Transverse colon (tissue), 4 donors: Measurements from ENCODE around the gene ARMC6. TPM values are rescaled to one million over a fixed set of nuclear protein-coding genes. Genes with fewer than 3 reads are reported as not detected.

Source experiments
- DNase-seq: peaks from one replicate; pipeline ENCODE4 v3.0.0-alpha.2; 2019
- H3K27ac ChIP-seq, 4 donors: fragments of 200-600 bp; sonication (generic); 2 replicates each; pipeline ENCODE4 v1.5.1; 2016 to 2018; ENCODE audit warnings: inconsistent platforms in 4 of 4
- H3K27me3 ChIP-seq: fragments of 200-600 bp; sonication (generic); 2 replicates; pipeline ENCODE4 v1.5.1; 2017; ENCODE audit warnings: inconsistent platforms
- H3K36me3 ChIP-seq, 4 donors: fragments of 200-600 bp; sonication (generic); 2 replicates each; pipeline ENCODE4 v1.5.1; 2017 to 2019; ENCODE audit warnings: inconsistent platforms in 4 of 4
- H3K4me1 ChIP-seq, 4 donors: fragments of 200-600 bp; sonication (generic); 2 replicates each; pipeline ENCODE4 v1.5.1; 2017 to 2020; ENCODE audit warnings: inconsistent platforms in 4 of 4
- H3K4me3 ChIP-seq, 4 donors: fragments of 200-600 bp; sonication (generic); 1 replicate in 1 of 4; 2 replicates in 3 of 4; pipeline versions ENCODE4 v1.5.1 to v1.6.1; 2017 to 2019; ENCODE audit warnings: inconsistent platforms in 4 of 4
- H3K9me3 ChIP-seq, 2 donors: fragments of 200-600 bp; sonication (generic); 2 replicates each; pipeline ENCODE4 v1.5.1; 2017 to 2019; ENCODE audit warnings: inconsistent platforms in 2 of 2
- EP300 ChIP-seq: sonication (generic); formaldehyde crosslinking; IDR thresholded peaks from one replicate; pipeline ENCODE4 v1.6.1; 2017; ENCODE audit warnings: antibody characterized with exemption, low read depth
- POLR2A ChIP-seq: fragments of 450-650 bp; IDR thresholded peaks from one replicate; pipeline ENCODE4 v1.6.1; 2016; ENCODE audit warnings: antibody characterized with exemption, mild to moderate bottlenecking, moderate library complexity
- POLR2AphosphoS5 ChIP-seq, 3 donors: sonication (generic); formaldehyde crosslinking; IDR thresholded peaks; one replicate each; pipeline ENCODE4 v1.6.1; 2016; ENCODE audit warnings: antibody characterized with exemption in 3 of 3
- WGBS, 2 donors: methylation state at CpG; one replicate each; pipeline ENCODE4 v1.1.5; 2018; ENCODE audit warnings: low coverage in 1 of 2; 5-methylcytosine and 5-hydroxymethylcytosine counted together
- in situ Hi-C, 4 donors: fragments of 200-750 bp; cut with MboI; loops; one replicate each; pipeline versions ENCODE4 v1.15.0 to v1.15.1; 2017; ENCODE audit warnings: low sequenced_read_pairs in 3 of 4, low pct_ligation_motif_present in 1 of 4, low pct_unique_long_range_greater_than_20kb in 1 of 4
- intact Hi-C: fragments of 100-400 bp; cut with DNase I; formaldehyde crosslinking; loops from one replicate; pipeline ENCODE4 v1.15.1; 2023; ENCODE audit warnings: low total_unique reads
- total RNA-seq, 4 donors: library from RNA; depleted of rRNA; stranded (reverse); fragments of >200 nt; gene quantifications; one replicate each; pipeline ENCODE4 v1.1.0, GENCODE V29; 2016
- TF ChIP-seq, protein P1 (sequence below), 5 experiments: fragments of 200-600 bp in 3 of 5; fragments of 450-650 bp in 2 of 5; sonication (generic) in 3 of 5; IDR thresholded peaks; 1 replicate in 2 of 5; 2 replicates in 3 of 5; pipeline ENCODE4 v1.5.1; 2016 to 2017; ENCODE audit warnings: antibody characterized with exemption in 5 of 5, inconsistent platforms in 3 of 5, mild to moderate bottlenecking in 2 of 5, moderate library complexity in 1 of 5

ARMC6 gene
- total RNA-seq, 4 donors from 2014 or later: 15.2 to 220 (median 22.9) TPM

DNA sequence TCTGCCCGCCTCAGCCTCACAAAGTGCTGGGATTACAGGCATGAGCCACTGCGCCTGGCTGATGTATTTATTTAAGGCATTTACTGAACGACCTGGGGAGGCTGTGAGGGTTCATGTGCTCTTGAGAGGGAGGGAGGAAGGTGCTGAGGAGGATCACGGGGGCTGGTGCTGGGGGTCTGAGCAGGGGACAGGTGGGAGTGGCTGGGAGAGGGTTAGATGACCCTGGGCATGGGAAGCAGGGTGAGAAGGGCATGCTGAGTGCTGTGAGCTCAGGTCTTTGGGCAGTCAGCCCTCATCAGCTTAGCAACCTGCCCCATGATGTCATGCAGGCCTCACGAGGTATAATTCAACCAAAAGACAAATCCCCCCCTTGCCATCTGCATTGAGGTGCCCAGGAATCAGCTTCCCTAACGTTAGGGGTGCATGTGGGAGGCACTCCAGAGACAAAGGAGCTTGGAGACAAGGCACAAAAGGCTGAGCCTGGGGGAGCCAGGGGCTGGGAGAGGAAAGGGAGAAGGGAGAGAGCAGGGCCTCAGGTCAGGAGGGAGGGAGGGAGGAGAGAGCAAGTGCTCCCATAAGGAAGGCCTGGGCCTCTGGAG is 36.5 kb upstream of the ARMC6 start:
- intact Hi-C loops: no loop called here
- in situ Hi-C loops: no loop called here
- no peak for DNase-seq
- peaks cover 0 to 34% (median 15%) of the 10 kb centered on the region in 4 donors for H3K36me3 ChIP-seq
- H3K4me1 ChIP-seq: no peaks in the 10 kb centered on the region
- H3K27me3 ChIP-seq: no peaks in the 10 kb centered on the region
- no peak overlapping the region for H3K27ac ChIP-seq
- H3K9me3 ChIP-seq: no peaks in the 10 kb centered on the region
- 80 to 81% methylated on average over 1 to 6 of the region's 6 CpGs for whole genome bisulfite sequencing, 2 donors
- TF ChIP-seq EP300 (no peak), POLR2AphosphoS5 (IDR thresholded peaks at IDR 0.05) (no peak), POLR2A (no peak)
- TF ChIP-seq, protein P1, sequence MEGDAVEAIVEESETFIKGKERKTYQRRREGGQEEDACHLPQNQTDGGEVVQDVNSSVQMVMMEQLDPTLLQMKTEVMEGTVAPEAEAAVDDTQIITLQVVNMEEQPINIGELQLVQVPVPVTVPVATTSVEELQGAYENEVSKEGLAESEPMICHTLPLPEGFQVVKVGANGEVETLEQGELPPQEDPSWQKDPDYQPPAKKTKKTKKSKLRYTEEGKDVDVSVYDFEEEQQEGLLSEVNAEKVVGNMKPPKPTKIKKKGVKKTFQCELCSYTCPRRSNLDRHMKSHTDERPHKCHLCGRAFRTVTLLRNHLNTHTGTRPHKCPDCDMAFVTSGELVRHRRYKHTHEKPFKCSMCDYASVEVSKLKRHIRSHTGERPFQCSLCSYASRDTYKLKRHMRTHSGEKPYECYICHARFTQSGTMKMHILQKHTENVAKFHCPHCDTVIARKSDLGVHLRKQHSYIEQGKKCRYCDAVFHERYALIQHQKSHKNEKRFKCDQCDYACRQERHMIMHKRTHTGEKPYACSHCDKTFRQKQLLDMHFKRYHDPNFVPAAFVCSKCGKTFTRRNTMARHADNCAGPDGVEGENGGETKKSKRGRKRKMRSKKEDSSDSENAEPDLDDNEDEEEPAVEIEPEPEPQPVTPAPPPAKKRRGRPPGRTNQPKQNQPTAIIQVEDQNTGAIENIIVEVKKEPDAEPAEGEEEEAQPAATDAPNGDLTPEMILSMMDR (IDR thresholded peaks at IDR 0.05): no peak
- no peak overlapping the region for H3K4me3 ChIP-seq

DNA sequence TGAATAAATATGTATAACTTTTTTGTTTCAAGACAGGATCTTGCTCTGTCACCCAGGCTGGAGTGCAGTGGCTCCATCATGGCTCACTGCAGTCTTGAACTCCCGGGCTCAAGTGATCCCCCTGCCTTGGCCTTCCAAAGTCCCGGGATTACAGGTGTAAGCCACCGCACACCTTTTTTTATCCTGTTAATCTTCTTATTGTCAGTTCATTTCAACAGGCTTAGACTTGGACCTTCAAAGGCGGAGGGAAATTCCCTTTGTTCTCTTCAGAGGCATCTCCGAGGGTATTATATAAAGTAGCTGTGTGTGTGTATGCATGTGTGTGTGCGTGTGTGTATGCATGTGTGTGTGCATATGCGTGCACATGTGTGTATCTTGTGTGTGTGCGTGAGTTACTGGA is 35.1 kb upstream of the ARMC6 start:
- DNase-seq: no peak
- Histone ChIP-seq H3K4me3 (no peak overlapping the region), H3K9me3 (no peaks in the 10 kb centered on the region), H3K4me1 (no peaks in the 10 kb centered on the region), H3K27me3 (no peaks in the 10 kb centered on the region), H3K27ac (no peak overlapping the region), H3K36me3 (peaks cover 0 to 39% (median 13%) of the 10 kb centered on the region in 4 donors)
- WGBS, 2 donors: 92 to 100% methylated on average over 4 to 8 of the region's 8 CpGs
- in situ Hi-C loops (no loop called here), intact Hi-C loops (no loop called here)
- TF ChIP-seq, protein P1 (IDR thresholded peaks at IDR 0.05): no peak
- TF ChIP-seq EP300: no peak
- TF ChIP-seq POLR2AphosphoS5 (IDR thresholded peaks at IDR 0.05): no peak

DNA sequence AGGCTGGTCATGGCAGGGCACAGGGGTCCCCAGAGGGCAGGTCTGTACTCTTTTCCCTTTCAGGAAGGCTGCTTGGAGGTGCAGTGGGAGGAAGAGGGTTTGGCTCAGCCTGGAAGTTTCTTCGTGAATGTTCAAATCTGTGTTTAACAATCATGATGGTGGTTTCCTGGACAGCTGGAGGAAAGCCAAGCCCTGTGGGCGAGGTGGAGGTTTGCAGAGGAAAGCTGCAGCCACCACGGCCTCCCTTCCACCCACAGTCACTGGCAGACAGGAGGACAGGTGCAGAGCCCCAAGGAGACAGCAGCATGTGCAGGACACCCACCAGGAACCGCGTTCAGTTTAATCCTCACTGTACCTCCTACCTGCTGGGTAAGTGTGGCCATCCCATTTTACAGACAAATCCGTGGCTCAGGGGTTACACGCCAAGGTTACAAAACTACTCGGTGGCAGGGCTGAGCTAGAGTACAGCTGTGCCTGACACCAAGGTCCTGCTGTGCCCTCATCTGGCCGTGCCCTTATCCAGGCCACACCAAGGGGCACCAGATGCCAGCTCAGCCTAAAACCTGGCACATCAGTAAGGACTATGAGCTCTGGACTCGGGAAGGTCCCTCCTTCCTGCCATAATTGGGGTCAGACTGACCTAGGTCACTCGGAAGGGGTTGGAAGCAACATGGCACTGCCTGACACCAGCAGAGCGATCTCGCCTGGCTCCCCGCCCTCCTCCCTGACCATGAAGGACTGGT is 34.2 kb upstream of the ARMC6 start:
- no peaks in the 10 kb centered on the region for H3K9me3 ChIP-seq
- H3K4me1 ChIP-seq: no peaks in the 10 kb centered on the region
- WGBS, 2 donors: 65% methylated on average over 14 of the region's 14 CpGs; no CpG with 5 or more reads in 1 of the 2 donors
- peaks cover 0 to 38% (median 13%) of the 10 kb centered on the region in 4 donors for H3K36me3 ChIP-seq
- no peak for DNase-seq
- TF ChIP-seq, protein P1 (IDR thresholded peaks at IDR 0.05): no peak
- TF ChIP-seq EP300 (no peak), POLR2AphosphoS5 (IDR thresholded peaks at IDR 0.05) (no peak), POLR2A (no peak)
- in situ Hi-C loops (no loop called here), intact Hi-C loops (no loop called here)
- H3K4me3 ChIP-seq: no peak overlapping the region
- H3K27me3 ChIP-seq: no peaks in the 10 kb centered on the region
- H3K27ac ChIP-seq: no peak overlapping the region

DNA sequence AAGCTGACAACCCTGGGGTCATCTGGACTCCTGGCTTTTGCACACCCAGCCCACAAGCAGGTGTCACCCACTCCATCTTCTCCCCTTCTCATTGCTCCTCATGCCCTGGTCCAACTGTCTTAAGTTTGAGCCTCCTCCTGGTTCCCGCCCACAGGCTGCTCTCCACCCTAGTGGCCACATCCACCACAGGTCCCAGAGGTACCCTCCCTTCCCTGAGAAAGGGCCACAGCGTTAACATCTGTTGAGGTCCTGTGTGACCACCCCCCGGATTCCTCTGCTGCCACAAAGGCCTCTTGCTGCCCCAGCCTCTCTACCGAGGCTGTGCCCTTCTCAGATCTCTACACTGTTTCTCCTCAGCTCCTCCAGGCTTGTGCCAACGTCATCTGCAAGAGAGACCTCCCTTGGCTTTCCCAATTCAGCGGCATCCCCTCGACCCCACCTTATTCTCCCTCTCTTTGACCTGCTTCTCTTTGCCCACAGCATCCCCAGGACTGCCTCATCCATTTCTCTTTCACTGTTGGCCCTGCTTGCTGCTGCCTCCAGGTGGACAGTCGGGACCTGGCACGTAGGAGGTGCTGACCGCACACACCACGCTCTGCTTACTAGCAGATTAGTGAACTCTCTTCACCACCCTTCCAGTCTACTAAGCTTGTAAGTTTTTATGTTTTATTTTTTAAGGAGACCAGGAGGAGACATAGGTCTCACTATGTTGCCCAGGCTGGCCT is 33.3 kb upstream of the ARMC6 start:
- DNase-seq: no peak
- WGBS, 2 donors: 92 to 94% methylated on average over 6 to 11 of the region's 11 CpGs
- no peak overlapping the region for H3K4me3 ChIP-seq
- intact Hi-C loops (loop anchor here (10.0 kb wide), 1 partner anchor 245 kb away; no protein-coding TSS in a partner anchor), in situ Hi-C loops (no loop called here)
- TF ChIP-seq, protein P1 (IDR thresholded peaks at IDR 0.05): no peak
- TF ChIP-seq POLR2AphosphoS5 (IDR thresholded peaks at IDR 0.05) (no peak), POLR2A (no peak), EP300 (no peak)
- no peaks in the 10 kb centered on the region for H3K27me3 ChIP-seq
- H3K27ac ChIP-seq: no peak overlapping the region
- no peaks in the 10 kb centered on the region for H3K4me1 ChIP-seq
- no peaks in the 10 kb centered on the region for H3K9me3 ChIP-seq
- H3K36me3 ChIP-seq: peaks cover 0 to 31% (median 10%) of the 10 kb centered on the region in 4 donors
